OCI-LY3 (cell line): ENCODE data around the gene CPXM2.
A peak's percentile ranks its signal among the peaks of the same experiment; 100 is the strongest.

Experiments used
- H2AFZ ChIP-seq: fragments of 200-600, 300-600 bp; shearing (Covaris generic); 2 replicates; pipeline ENCODE4 v1.6.0; 2014; ENCODE audit warnings: antibody characterized with exemption, low read depth, low read length
- H3K27ac ChIP-seq: fragments of 200-600, 300-600 bp; sonication (generic); 2 replicates; pipeline ENCODE4 v1.5.1; 2014; ENCODE audit warnings: mild to moderate bottlenecking, low read length, moderate library complexity, mixed read lengths
- H3K27me3 ChIP-seq: fragments of 200-600, 300-600 bp; sonication (generic); 2 replicates; pipeline ENCODE4 v1.6.1; 2014; ENCODE audit warnings: low read depth, low read length, mixed read lengths
- H3K36me3 ChIP-seq: fragments of 200-600, 300-600 bp; sonication (generic); replicated peaks from 2 replicates; pipeline ENCODE3; 2014; ENCODE audit warnings: low read depth, low read length, mixed read lengths
- H3K4me1 ChIP-seq: fragments of 300-600, 200-600 bp; sonication (generic); 2 replicates; pipeline ENCODE4 v1.6.1; 2014; ENCODE audit warnings: low read length, mixed read lengths
- H3K4me2 ChIP-seq: fragments of 200-600, 300-600 bp; sonication (generic); 2 replicates; pipeline ENCODE4 v1.6.1; 2014; ENCODE audit warnings: low read length, mixed read lengths
- H3K4me3 ChIP-seq: fragments of 300-600, 200-600 bp; sonication (generic); 2 replicates; pipeline ENCODE4 v1.5.1; 2014; ENCODE audit warnings: antibody characterized with exemption, mild to moderate bottlenecking, low read length, moderate library complexity
- H3K79me2 ChIP-seq: fragments of 300-600, 200-600 bp; shearing (Covaris generic); 2 replicates; pipeline ENCODE4 v1.6.1; 2014; ENCODE audit warnings: mild to moderate bottlenecking, low read length, mixed read lengths
- H3K9ac ChIP-seq: fragments of 300-600, 200-600 bp; shearing (Covaris generic); 2 replicates; pipeline ENCODE4 v1.6.0; 2014; ENCODE audit warnings: mild to moderate bottlenecking, low read length, moderate library complexity
- H3K9me3 ChIP-seq: fragments of 200-600, 300-600 bp; shearing (Covaris generic); 2 replicates; pipeline ENCODE4 v1.6.1; 2014; ENCODE audit warnings: low read length, mixed read lengths; ENCODE audit not compliant: insufficient read depth
- H4K20me1 ChIP-seq: fragments of 200-600, 300-600 bp; sonication (generic); 2 replicates; pipeline ENCODE4 v1.6.1; 2016; ENCODE audit warnings: low read length, mixed read lengths; ENCODE audit not compliant: insufficient read depth
- EZH2phosphoT487 ChIP-seq: fragments of 200-600 bp; shearing (Covaris generic); IDR thresholded peaks from 2 replicates; pipeline ENCODE4 v1.6.1; 2018; ENCODE audit warnings: antibody characterized with exemption, mixed run types, low read depth
- TF ChIP-seq, protein P1 (sequence below): fragments of 200-600, 300-600 bp; sonication (generic); IDR thresholded peaks from 2 replicates; pipeline ENCODE4 v1.5.1; 2014; ENCODE audit warnings: antibody characterized with exemption, low read length, low read depth

CPXM2 gene

DNA sequence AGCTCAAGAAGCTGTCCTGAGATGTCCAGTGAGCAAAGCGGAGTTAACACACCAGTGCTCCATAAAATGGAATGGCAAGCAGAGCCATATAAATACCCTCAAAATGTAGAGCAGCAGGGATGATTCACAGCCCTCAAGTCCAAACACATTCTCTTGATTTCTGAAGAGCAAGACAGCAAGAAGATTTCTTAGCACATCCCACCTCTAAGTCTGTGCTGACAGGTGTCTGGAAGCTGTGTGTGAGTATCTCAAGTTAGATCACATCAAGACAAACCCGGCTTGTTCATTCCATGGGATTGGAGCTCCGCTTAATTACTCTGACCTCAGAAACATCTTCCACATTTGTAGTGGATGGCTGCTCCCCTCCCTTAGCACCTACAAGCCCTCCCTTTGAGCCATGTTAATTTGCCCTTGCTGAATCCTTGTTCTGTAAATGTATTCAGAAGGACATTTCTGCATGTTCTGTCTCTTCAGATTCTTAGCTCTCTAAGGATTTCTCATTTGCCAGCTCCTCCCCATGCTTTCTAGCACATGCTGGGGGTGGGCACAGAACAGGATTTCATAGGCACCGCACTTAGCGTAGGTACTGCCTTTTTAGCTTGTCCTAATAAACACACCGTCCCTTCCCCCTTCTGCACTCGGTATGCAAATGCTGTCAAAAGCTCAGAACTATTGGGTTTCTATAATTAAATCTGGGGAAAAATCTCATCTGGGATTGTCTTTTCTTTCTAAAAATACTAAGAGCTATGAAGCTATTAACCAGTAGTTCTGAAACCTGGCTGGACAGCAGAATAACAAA lies 112.7 kb downstream of the CPXM2 start:
- Histone ChIP-seq H3K79me2 (no peaks in the 10 kb centered on the region), H3K9ac (no peak overlapping the region), H3K36me3 (no peaks in the 10 kb centered on the region), H3K27me3 (peaks cover 54% of the 10 kb centered on the region), H3K27ac (no peak overlapping the region), H2AFZ (no peak overlapping the region), H3K4me3 (no peak overlapping the region), H3K9me3 (no peaks in the 10 kb centered on the region), H3K4me1 (no peaks in the 10 kb centered on the region), H4K20me1 (no peaks in the 10 kb centered on the region), H3K4me2 (no peak overlapping the region)
- TF ChIP-seq, protein P1, sequence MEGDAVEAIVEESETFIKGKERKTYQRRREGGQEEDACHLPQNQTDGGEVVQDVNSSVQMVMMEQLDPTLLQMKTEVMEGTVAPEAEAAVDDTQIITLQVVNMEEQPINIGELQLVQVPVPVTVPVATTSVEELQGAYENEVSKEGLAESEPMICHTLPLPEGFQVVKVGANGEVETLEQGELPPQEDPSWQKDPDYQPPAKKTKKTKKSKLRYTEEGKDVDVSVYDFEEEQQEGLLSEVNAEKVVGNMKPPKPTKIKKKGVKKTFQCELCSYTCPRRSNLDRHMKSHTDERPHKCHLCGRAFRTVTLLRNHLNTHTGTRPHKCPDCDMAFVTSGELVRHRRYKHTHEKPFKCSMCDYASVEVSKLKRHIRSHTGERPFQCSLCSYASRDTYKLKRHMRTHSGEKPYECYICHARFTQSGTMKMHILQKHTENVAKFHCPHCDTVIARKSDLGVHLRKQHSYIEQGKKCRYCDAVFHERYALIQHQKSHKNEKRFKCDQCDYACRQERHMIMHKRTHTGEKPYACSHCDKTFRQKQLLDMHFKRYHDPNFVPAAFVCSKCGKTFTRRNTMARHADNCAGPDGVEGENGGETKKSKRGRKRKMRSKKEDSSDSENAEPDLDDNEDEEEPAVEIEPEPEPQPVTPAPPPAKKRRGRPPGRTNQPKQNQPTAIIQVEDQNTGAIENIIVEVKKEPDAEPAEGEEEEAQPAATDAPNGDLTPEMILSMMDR, result no peak
- no peak for TF ChIP-seq EZH2phosphoT487

DNA sequence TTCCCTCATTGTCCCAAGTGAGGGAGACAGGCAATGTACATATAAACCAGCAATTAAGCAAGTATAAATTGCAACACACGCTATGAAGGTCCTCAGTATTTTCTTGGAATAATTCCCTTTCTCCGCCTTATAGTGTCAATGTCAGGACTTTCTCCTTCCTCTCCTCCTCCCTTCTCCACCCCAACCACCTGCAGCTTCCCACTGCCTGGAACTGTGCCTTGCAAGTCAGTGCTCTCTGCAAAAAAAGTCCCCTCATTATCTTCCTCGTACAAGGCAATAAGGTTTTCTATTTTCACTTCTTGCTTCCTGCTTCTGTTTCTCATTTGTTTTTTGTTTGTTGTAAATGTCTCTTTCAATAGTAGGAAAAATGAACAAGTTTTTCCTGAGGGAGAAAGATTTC lies 113.7 kb downstream of the CPXM2 start:
- no peak overlapping the region for H2AFZ ChIP-seq
- H3K27ac ChIP-seq, result no peak overlapping the region
- no peak for TF ChIP-seq EZH2phosphoT487
- TF ChIP-seq, protein P1, result no peak
- H3K9ac ChIP-seq, result no peak overlapping the region
- H3K4me1 ChIP-seq, result no peaks in the 10 kb centered on the region
- H3K4me2 ChIP-seq, result no peak overlapping the region
- no peaks in the 10 kb centered on the region for H3K36me3 ChIP-seq
- H3K79me2 ChIP-seq, result no peaks in the 10 kb centered on the region
- H3K9me3 ChIP-seq, result no peaks in the 10 kb centered on the region
- no peak overlapping the region for H3K4me3 ChIP-seq
- no peaks in the 10 kb centered on the region for H4K20me1 ChIP-seq
- peaks cover 50% of the 10 kb centered on the region for H3K27me3 ChIP-seq

DNA sequence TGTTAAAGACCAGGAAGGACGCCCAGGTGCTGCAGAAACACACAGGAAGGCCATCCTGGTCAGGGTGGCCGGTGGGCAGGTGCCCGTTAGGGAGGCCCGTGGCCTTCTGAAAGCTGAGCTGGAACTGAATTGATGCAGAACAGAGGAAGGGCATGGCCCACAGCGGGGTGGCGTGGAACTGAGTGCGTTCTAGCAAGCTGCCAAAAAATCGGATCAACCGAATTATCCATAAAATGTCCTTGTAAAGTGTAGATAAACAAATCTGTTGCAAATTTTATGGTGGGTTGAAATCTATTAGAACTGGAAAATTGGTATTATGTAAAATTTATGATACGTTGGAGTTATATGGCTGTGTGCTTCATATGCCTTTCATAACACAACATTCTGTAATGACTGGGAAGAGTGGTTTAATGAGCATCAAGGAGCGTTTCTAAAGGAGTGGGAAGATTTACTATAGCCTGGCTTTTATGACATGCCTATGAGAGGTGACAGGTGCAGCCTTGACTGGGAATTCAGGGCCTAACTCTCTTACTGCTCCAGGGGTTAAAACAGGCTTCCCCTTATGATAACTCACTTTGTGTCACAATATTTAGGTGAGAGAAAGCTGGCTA lies 117.4 kb downstream of the CPXM2 start:
- no peak overlapping the region for H3K4me3 ChIP-seq
- no peaks in the 10 kb centered on the region for H3K79me2 ChIP-seq
- peaks cover 25% of the 10 kb centered on the region; the same call in 1 of the 2 replicates for H3K27me3 ChIP-seq
- no peaks in the 10 kb centered on the region for H3K4me1 ChIP-seq
- H3K36me3 ChIP-seq, result no peaks in the 10 kb centered on the region
- H3K4me2 ChIP-seq, result no peak overlapping the region
- H2AFZ ChIP-seq, result no peak overlapping the region
- no peak overlapping the region for H3K9ac ChIP-seq
- no peak overlapping the region for H3K27ac ChIP-seq
- H3K9me3 ChIP-seq, result no peaks in the 10 kb centered on the region
- TF ChIP-seq EZH2phosphoT487, result no peak
- TF ChIP-seq, protein P1, result no peak
- no peaks in the 10 kb centered on the region for H4K20me1 ChIP-seq

DNA sequence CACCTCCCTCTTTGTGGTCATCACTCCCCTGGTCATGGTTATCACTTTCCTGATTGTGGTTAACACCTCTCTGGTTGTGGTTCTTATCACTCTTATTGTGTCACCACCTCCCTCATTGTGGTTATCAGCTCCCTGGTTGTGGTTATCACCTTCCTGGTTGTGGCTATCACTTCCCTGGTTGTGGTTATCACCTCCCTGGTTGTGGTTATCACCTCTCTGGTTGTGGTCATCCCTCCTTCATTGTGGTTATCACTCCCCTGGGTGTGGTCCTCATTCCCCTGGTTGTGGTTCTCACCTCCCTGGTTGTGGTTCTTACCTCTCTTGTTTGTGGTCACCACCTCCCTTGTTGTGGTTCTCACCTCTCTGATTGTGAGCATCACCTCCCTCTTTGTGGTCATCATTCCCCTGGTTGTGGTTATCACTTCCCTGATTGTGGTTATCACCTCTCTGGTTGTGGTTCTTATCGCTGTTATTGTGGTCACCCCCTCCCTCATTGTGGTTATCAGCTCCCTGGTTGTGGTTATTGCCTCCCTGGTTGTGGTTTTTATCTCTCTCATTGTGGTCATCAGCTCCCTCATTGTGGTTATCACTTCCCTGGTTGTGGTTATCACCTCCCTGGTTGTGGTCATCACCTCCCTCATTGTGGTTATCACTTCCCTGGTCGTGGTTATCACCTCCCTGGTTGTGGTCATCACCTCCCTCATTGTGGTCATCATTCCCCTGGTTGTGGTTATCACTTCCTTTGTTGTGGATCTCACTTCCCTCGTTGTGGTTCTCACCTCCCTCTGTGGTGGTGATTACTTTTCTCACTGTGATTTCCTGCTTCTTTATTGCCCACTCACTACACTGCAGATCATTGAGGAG lies 118.7 kb downstream of the CPXM2 start:
- peak; percentile 55; the same call in 1 of the 2 replicates for TF ChIP-seq EZH2phosphoT487
- TF ChIP-seq, protein P1, result no peak
- H3K4me1 ChIP-seq, result no peaks in the 10 kb centered on the region
- H3K79me2 ChIP-seq, result no peaks in the 10 kb centered on the region
- no peak overlapping the region for H3K27ac ChIP-seq
- peaks cover 17% of the 10 kb centered on the region; the same call in 1 of the 2 replicates for H3K27me3 ChIP-seq
- no peak overlapping the region for H3K9ac ChIP-seq
- no peak overlapping the region for H3K4me2 ChIP-seq
- no peak overlapping the region for H3K4me3 ChIP-seq
- H2AFZ ChIP-seq, result no peak overlapping the region
- H3K36me3 ChIP-seq, result no peaks in the 10 kb centered on the region
- no peaks in the 10 kb centered on the region for H3K9me3 ChIP-seq
- H4K20me1 ChIP-seq, result no peaks in the 10 kb centered on the region
